Central memory CD4-positive, alpha-beta T cell (primary cell): ENCODE data around the gene SEC14L6.
"Not testable (repeated sequence)": the region's sequence is repeated elsewhere in the genome, so short reads cannot be mapped to it uniquely, and the experiment has no call there.

Experiments
- DNase-seq: peaks from one replicate; pipeline ENCODE4 v3.0.0; 2022
- total RNA-seq, 3 experiments: gene quantifications; one replicate each; lab custom pipeline; 2026; lab: John Stamatoyannopoulos, UW

Gene SEC14L6
- 0 reads per million in 3 experiments for total RNA-seq

DNA sequence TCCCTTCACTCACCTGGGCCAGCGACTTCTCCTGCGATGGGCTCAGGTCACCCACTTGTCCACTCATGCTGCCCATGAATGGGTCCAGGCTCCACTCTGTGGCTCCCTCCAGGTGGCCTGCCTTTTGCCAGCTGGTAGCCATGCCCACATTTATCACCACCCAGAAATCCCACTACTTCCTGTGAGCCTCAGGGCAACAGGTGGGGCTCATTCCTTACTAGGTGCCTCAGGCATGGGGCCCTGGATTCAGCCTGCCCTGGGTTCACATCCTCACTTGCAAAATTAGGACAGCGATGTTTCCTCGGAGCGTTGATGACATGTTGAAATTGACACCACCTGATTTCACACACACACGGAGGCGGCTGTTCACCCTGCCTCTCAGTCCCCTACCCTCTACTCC lies at the start of gene SEC14L6:
Gene SEC14L6, minus strand, starts transcription at position 126 of the 400 bp plus-strand sequence. Its CDS starts 59 bp downstream, at position 67.
- no peak for DNase-seq

DNA sequence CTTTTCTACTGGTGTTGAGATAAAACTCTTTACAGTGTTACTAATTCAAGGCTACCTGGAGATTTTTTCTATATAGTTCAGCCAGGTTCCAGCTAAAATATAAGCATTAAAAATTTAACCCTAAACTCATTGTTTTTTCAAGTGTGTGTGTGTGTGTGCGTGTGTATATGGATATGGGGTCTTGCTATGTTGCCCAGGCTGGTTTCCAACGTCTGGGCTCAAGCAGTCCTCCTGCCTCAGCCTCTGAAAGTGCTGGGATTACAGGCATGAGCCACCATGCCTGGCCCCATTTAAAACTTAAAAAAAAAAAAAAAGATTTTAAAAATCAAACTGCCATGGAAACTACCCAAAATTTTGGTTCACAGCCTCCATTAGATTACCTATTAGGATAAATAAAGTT lies 49.7 kb upstream of the SEC14L6 start:
- DNase-seq, result no peak

DNA sequence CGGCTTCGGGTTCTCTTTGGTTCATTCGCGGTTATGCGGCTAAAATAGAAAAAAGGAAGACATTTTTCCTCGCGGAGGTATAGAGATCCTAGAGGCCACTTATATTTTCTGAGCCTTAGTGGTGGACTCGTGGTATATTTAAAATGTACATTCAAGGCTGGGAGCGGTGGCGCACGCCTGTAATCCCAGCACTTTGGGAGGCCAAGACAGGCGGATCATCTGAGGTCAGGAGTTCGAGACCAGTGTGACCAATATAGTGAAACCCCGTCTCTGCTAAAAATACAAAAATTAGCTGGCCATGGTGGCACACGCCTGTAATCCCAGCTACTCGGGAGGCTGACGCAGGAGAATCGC lies 45.8 kb upstream of the SEC14L6 start:
- DNase-seq, result not testable (repeated sequence)

DNA sequence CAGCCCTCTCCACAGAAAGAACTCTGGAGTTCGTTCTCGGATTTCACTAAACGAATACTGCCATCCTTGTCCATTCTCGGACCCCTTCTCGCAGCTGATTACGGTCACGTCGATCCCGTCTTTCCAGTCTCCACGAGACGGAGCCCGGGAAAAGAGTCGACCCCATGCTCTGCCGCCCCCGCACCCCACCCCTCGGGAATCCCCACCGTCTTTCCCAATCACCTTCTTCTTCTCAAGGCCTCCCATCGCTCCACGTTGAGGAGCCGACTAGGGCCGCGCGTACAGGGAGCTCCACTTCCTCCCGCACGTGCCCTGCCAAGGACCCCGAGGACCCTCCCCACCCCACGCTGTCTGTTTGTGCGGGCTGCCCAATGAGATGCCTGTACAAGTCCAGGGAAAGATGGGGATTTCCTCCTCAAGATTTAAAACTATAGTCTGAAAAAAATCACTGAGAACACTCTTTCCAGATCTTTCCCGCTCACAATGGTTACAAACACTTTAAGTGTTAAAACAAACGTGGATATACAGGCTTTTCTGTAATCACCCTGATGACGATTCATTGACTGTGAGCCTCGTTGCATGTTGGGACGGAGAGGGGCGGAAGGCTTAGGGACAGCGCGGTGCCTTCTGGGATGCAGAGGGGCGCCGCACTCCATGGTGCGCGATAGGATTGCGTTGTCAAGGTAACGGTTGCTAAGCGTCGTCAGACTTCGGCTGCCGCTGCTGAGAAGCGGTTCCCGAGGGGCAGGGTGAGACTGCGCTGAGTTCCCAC lies 45.2 kb upstream of the SEC14L6 start, which contains the start of gene PES1:
Gene PES1, minus strand, starts transcription at position 323 of the 772 bp plus-strand sequence. Its CDS starts 77 bp downstream, at position 246.
- peak; percentile 96 for DNase-seq

DNA sequence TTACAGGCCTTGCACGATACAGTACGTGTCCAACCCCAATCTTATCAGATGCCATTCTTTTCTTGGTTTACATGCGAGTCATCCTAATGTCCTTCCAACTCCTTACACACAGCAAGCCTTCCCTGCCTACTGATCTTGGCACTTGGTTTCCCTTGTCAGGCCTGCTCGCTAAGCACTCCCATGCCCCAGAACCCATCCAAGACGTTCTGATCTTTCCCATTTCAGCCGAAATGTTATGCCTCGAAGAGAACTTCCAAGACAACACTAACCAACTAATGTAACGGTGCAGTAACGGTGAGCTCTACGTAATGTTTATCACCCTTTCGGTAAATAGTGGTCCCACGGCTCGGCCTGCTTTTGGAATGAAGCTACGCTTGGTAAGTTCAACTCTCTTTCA lies 44.6 kb upstream of the SEC14L6 start:
- DNase-seq, result no peak

DNA sequence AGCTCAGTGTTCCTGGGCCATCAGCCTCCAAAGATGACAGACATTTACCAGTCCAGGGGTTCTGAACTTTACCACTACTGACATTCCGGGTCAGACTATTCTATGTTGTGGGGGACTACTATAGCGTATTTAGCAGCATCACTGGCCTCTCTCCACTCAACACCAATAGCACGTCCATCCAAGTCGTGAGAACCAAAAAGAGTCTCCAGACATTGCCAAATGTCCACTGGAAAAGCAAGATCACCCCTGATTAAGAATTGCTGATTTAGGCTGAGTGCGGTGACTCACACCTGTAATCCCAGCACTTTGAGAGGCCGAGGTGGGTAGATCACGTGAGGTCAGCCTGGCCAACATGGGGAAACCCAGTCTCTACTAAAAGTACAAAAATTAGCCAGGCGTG lies 39.9 kb upstream of the SEC14L6 start:
- no peak for DNase-seq

DNA sequence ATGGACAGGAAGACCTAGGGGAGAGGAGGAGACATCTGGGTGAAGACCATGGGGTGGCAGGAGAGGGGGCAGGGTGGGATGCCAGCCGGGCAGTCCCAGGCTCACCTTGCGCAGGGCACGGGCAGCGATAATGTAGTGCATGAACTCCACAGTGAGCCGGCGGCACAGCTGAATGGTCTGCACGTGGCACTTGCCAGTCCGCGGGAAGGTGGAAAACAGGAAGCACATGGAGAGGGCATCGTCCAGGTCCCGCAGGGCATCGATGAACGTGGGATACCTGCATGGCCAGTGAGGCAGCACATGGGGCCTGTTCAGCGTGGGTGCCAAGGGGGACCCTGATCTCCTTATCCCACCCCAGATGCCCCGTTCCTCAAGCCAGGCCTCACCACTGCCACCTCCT lies 37.9 kb upstream of the SEC14L6 start:
- DNase-seq, result no peak

DNA sequence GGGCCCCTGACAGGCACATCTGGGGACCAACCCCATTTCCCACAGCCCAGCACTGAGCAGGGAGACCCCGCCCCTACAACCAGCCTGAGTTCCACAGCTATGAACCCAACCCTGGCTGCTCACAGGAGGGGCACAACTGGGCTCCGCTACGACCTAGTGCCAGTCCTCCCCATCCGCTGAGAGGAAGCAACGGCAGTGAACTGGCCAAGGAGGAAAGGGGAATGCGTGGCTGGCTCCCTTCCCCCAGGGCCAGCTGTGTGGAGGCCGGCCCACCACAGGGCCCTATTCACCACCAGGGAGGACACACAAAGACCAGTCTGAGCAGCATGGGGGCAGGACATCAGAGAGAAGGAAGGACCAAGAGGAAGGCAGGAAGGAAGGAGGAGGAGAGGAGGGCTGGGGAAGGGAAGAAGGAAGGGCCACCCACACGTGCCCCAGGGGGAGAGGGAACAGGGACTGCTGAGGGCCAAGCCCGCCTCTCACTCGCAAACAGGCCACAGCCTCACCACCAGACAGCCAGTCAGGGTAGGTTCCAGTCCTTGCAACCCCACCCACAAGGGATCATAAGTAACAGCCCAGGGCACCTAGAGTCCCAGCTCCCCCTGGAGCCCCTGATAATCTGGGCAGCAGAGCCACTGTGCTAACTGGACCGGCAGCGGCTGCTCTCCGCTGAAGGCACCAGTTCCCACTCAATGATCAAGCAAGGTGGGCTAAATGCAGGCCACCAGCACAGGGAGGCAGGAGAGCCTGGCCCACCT lies 36.4 kb upstream of the SEC14L6 start:
- no peak for DNase-seq

DNA sequence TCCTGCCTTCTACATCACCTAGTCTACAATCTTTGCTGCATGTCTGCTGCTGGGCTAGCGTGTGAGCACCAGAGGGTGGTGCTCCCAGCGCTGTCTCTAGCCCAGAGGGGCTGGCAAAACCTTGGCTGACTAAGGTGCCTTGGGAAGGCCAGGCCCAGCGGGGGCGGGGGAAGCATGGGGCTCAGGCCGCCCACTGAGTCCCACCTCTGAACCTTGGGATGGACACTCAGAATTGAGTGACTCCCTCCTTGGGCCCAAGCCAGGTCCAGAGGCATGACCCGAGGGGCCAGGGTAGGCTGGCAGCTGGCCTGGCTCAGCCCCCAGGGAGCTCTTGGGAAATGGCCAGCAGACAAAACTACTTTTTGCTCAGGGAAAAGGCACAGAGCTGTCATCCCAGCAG lies 35.5 kb upstream of the SEC14L6 start:
- DNase-seq, result no peak

DNA sequence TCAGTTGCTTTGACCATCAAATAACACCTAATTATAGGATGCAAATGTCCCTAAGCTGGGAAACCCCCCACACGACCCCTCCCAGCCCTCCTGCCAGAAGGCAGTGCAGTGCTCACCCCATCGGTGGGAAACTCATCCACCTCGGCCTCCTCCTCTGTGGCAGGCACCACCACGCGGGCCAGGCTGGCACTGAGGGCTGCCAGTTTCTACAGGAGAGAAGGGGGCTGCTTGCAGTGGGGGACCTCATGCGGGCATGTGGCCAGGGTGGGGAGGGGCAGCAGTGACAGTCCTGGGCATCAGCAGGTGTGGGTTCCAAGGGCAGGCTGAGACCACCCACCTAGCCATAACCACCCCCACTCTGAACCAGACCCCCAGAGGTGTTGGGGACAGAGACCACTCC lies 34.4 kb upstream of the SEC14L6 start:
- DNase-seq, result no peak

DNA sequence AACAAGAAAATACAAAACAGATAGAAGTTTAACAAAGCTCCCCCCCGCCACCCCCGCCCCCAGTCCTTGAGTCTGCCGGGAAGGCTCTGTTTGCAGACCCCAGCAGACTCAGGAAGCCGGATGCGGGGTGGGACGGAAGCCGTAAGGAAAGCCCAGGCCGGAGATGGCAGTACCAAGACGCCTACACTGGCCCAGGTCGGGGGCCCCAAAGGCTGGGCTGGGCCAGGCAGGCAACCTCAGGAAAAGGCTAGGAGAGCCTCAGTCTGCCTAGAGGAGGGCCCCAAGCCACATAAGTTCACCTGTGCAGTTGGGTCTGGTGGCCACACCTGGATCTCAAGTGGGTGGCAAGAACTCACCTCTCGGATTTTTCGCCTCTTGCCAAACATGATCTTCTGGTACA lies 31.9 kb upstream of the SEC14L6 start:
- no peak for DNase-seq

DNA sequence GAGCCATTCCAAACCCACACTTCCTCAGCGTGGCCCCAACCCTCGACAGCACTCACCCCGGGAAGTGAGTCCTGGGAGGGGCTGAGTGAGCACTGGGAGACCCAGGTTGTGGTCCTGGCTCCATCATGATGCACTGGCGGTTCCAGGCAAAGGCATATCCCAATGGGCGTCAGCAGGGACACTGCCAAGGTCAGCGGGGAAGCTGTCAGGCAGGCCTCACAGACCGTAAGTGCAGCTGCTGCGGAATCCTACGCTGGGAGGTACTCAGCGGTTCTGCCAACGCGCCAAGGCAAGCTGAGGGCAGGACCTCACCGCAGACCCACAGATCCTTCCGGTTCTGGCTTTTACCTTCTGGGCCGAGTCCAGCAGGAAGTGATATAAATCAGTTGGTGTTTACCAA lies 29.3 kb upstream of the SEC14L6 start:
- no peak for DNase-seq

DNA sequence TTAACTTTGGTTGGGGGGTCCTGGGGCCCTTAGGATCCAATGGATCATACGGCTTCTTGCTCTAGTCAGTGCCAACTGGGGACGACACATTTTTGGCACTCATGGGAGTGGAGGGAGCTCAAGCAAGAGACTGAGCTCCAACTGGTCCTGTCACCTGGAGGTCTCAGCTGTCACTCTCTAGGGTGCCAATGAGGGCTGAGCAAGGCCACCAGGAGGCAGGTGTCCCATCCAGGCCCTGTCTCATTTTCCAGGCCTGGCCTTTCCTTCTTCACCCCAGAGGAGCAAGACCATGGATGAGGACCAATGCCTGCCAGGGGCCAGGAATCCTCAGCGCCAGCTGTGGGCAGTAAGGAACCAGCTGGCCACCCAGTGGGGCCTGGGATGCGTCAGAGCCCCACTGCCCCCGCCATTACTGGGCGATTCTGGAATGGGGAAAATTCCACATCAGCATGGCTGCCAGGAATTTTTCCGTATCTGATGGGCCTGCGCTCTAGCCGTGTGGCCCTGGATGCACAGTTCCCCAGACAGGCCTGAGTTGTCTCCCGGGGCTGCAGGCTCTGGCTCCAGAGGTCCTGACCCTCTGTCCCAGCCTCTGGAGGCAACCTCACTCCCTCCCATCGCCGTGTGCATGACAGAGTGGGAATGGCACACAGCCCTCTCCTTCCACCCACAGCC lies 28.6 kb upstream of the SEC14L6 start:
- no peak for DNase-seq

DNA sequence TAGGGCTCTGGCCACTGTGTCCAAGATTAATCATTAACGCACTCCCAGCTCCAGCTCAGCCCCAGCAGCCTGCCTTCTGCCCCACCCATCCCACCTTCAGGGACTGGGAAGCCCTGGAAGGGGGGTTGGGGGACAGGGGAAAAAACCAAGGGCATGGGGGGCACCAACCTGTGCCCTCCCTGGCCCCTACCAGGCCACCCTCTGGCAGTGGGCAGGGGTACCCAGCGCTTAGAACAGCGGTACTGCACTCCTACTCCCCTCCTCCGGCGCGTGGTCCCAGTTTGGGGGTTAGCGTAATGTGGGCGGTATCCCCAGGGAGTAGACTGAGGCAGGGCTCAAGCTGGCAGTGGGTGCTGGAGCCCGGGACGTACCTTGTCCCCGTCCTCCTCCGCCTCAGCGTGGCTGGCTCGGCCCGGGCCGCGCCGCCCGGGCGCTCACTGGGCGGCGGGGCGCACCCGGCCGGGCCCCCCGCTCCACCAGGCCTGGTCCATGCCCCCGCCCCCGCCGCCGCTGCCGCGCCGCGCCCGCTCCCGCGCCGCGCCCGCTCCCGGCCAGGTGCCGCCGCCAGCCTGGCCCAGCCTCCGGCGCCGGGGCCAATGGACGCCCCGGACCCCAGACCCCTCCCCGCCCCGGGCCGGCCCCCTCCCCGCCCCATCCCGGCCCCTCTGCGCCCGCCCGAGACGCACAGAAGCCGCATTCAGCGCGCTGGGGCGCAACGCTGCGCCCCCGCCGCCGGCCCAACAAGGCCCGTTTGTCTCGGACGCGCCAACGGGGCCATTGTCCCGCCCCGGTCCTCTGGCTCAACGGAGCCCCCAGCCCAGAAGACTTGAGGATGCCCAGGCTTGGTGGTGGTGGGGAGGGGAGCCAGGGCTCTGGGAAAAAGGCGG lies 27.8 kb upstream of the SEC14L6 start, which contains the start of gene GAL3ST1:
Gene GAL3ST1, minus strand, starts transcription at position 571 of the 887 bp plus-strand sequence. CDS start 17,273 bp downstream, outside the sequence.
- DNase-seq, result no peak

DNA sequence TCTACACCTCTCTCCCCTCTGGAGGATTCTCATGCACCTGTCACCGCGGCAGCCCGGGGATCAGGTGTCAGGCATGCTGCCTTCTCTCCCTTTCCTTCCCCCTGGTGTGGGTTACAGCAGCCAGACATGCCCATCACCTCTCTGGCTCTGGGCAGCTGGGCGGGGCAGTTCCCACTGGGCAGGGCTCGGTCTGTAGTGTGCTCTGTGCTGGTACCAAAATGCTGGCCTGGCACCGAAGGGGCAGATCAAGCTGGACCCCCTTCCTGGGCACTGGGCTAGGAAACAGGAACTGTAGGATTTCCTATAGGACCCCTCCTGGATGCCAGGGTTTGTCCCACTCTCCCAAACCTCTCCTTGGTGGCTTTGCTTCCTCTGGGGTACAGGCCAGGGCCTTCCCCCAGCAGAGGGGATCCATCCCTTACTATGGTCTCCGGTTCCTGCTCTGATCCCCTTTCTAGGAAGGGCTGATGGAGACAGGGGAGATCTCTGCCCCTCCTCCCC lies 27.1 kb upstream of the SEC14L6 start:
- no peak for DNase-seq

DNA sequence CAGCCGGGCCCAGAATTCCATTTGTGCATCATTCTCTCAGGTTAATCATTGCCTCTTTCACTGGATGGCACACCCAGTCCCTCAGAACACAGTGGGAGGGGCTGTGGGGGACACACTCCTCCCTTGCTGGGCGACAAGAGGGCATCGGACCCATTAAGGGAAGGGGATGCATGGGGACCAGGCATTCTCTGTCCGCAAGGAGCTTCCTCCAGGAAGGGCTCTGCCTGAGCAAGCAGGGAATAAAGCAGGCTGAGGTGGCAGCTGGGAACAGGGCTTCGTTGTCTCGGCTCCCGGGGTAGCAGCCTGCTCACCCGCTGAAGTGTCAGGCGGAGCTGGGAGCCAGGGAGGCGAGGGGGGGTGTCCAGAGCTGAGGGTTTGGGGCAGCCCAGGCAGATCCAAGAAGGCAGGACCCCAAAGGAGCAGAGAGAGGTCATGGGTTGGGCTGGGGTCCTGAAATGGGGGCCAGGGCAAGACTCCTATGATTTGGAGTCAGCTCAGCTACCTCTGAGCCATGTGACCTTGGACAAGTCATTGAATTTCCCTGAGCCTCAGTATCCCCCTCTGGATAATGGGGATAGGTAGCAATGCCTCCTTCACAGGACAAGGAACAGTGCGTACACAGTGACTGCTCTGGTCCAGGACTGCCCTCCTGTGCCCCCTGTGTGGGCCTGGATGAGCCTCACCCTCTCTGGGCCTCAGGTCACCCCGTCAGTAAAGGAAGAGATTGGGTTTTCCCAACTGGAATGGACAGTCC lies 26.5 kb upstream of the SEC14L6 start:
- DNase-seq, result no peak

DNA sequence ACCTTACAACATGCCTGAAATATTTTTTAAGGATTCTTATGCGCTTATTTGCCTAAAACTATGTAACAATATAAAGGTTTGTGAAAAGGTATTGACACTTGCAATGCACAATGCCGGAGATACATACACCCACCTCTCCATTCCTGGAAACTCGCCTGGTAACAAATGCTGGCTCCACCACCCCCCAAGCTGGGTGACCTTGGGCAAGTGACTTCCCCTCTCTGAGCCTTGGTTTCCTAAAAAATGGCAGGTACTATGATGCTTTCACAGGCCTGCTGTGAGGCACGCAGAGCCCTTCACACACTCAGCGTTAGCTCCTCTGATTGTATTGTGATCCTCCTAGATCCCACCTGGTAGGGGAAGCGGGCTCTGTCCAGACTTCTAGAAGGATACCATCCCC lies 25.7 kb upstream of the SEC14L6 start:
- no peak for DNase-seq

DNA sequence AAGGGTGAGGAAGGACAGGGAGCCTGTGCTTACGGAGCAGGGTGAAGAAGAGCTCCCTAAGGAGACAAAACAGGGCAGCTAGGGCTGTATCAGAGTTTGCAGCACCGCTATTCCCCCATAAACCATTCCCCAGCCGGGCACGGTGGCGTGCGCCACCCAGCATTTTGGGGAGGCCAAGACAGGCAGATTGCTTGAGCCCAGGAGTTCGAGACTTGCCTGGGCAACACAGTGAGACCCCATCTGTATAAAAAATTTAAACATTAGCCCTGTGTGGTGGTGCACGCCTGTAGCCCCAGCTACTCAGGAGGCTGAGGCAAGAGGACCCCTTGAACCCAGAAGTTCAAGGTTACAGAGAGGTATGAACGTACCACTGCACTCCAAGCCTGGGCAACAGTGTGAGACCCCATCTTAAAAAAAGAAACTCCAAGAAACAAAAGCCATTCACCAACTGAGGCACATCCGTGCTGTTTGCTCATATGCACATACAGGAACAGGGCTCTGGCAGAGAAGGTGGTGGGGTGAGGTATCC lies 23.2 kb upstream of the SEC14L6 start:
- no peak for DNase-seq

DNA sequence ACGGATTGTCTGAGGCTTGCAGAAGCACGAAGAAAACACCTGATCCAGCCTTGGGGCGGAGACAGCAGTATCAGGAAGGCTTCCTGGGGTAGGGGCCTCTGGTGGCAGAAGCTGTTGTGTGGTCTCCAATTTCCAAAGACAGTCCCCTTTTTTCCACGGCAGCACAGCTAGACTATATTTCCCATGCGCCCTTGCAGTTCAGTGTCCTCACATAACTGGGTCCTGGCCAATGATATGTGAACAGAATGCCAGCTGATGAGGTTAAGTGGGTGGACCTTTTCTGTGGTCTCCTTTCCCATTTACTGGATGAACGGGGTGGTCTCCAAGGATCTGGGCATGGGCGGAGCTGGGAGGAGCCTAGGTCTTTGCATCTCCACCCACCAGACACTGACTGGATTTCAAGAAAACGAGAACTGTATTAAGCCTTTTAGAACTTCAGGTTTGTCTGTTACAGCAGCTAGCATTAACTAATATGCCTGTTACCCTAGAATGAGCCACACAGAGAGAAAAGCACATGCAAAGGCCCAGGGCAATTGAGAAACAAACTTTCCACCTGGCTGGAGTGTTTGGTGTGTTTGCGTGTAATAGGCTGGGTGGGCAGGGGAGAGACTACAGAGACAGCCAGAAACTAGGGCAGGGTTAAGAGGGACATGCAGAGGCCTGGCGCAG lies 21.7 kb upstream of the SEC14L6 start:
- no peak for DNase-seq

DNA sequence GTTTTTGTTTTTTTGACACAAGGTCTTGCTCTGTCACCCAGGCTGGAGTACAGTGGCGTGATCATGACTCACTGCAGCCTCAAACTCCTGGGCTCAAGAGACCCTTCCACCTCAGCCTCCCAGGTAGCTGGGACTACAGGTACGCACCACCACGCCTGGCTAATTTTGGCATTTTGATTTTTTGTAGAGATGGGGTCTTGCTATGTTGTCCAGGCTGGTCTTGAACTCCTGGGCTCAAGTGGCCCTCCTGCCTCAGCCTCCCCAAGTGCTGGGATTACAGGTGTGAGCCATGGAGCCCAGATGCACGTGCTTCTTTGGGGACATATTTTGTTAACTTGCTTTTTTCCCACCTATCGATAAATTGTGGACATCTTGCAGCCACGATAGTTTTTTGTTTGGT lies 20.7 kb upstream of the SEC14L6 start:
- not testable (repeated sequence) for DNase-seq

DNA sequence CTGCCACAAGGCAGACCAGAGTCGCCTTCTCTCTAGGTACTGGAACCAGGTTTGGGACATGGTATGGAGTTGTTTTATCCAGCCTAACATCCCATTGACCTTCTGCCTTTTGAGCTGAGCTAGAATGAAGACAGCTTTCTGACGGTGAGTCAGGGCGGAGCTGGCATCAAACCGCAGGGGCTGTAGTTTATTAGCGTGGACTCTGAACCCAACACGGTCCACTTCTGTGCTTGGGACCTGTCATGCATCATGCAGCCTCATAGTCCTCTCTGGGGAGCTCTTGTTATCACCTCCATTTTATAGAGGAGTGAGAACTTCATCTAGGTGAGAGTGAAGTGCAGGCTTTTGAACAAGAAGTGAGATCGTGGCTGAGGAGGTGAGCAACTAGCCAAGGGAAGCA lies 19.6 kb upstream of the SEC14L6 start:
- DNase-seq, result no peak
